M059J (cell line): Measurements from ENCODE around the gene WDR4. TPM values are rescaled to one million over a fixed set of nuclear protein-coding genes. Genes with fewer than 3 reads are reported as not detected.
"Not testable (repeated sequence)": the region's sequence is repeated elsewhere in the genome, so short reads cannot be mapped to it uniquely, and the experiment has no call there.

Experiments
- DNase-seq: peaks from one replicate; pipeline ENCODE4 v3.0.0-alpha.2; 2012; ENCODE audit warnings: low read depth
- total RNA-seq: library from RNA; depleted of rRNA; stranded (reverse); fragments of >200 nt; shearing (Covaris generic); gene quantifications from 2 replicates; pipeline ENCODE4 v1.2.3, GENCODE V29; 2014

WDR4 gene
- total RNA-seq, 1 experiment from 2014 or later, result 21.0 TPM

DNA sequence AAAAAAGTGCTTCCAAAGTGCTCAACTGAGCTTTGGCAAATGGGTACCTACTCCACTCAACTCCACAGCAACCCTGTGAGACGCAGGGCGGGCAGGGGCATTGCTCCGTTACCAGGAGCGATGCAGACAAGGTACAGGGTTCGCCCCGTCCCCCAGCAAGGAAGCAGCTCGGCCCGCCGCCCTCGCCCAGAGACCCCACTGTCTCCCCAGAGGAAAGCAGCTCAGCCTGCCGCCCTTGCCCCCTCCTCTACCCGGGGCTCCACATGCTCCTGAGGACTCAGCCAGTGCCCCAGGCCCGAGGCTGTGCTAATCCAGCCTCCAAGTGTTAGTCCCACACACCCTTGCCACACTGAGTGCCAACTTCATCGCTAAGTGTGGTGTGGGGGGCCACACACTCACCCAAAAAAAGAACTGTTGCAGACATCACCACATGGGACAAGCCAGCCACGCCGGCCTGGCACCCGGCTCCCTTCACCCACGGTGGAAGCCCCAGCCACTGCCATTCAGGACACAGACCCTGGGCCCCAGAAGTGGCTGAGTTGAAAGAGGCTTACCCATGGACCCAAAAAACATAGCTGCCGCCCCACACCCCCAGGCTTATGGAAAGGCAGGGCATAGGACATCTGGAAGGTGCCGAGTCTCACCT, 26.3 kb downstream of the WDR4 start:
- DNase-seq, result no peak

DNA sequence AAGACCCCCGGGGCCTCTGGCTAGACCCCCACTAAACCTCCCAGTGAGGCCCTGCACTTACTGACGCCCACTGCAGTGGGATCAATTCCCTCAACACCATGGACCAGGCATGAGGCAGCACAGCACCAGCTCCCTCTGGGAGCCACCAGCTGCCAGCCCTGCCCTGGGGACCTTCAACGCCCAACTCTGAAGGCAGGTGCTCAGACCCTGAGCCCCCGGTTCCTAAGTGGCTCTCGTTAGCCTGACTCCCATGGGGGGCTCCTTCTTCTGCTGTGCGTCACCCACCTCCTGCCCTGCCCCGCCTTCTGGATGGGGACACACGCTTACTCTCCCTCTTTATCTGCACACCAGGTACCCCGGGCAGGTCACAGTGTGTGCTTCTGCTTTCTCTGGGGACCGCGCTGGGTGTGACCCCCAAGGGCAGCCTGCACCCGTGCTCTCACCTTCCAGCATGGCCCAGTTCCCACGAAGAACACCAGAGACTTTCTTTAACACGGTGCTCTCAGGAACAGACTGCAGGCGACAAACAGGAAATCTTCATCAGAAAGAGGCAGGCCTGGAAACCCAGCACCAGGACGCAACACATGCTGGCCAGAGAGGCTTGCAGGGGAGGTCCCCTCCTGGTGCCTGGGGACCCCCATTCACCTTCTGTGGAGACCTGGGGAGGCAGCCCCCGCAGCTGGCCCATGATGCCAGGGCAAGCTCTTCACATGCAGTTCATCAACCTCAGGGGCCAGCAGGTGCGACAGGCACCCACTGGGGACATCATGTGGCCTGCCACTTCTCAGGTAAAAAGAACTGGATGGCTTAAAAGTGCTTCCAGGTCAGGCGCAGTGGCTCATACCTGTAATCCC, 27.3 kb downstream of the WDR4 start:
- DNase-seq, result no peak

DNA sequence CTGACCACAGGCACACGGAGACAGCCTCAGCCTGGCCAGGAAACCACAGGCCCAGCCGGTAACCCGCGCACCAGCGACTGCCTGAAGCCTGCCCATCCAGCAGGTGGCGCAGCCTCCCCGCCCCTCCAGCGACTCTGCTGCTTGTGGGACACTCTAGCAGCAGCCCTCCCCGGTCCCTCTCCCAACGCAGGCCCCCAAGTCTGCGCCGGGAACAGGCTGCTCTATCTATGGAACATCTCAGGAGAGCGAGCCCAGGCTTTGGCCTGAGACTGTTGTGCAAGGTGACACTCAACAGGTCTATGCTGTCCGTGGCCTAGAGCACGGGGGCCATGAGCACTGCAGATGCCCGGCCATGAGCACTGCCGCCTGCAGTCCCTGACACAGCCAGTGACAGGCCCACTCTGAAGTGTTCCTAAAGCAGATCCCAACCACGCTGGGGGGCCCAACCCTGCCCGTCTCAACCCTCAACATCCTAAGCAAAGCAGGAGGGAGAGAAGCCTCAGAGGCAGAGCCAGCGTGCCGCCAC, 28.4 kb downstream of the WDR4 start:
- DNase-seq, result no peak

DNA sequence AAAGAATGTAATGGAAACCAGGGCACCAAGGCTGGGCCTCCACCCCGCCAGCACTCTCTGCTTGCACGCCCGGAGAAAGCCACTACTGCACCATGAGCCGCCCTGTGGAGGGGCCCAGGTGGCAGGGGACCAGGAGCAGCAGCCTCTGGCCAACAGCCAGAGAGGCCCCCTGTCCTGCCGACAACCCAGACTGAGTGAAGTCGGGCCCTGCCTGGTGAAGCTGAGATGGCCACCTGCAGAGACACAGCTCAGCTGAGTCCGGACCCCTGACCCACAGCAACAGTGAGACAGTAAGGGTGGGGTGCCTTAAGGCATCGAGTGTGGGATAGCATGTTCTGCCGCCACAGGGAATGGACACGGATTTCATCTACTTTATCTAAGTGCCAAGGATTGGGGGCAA, 28.9 kb downstream of the WDR4 start:
- no peak for DNase-seq

DNA sequence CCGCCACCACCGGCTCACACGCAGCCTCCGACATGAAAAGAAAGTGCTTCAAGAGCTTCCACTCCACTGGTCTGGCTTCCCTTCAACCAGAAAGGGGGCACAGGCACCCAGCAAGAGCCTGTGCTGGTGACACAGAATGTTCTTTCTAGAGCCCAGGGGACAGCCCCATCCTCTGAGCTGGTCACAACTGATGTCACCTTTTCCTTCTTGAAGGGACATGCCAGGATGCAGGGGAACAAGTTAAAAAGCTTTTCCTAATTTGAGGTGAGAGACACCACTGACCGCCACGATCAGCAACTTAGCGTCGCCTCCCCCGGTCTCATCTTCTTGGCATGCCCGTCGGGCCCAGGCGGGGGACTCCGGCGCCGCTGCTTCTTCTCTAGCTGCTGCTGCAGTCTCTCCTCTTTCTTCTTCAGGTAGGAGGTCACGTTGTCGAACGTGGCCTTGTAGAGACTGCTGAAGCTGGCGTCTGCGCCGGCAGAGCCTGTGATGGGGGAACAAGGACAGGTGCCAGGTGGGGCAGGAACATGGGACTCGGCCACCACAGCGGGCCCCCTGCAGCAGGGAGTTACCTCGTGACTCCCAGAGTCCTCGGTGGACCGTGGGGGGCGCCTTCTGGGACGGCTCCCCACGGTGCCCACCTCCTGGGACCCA, 29.5 kb downstream of the WDR4 start:
- DNase-seq, result no peak

DNA sequence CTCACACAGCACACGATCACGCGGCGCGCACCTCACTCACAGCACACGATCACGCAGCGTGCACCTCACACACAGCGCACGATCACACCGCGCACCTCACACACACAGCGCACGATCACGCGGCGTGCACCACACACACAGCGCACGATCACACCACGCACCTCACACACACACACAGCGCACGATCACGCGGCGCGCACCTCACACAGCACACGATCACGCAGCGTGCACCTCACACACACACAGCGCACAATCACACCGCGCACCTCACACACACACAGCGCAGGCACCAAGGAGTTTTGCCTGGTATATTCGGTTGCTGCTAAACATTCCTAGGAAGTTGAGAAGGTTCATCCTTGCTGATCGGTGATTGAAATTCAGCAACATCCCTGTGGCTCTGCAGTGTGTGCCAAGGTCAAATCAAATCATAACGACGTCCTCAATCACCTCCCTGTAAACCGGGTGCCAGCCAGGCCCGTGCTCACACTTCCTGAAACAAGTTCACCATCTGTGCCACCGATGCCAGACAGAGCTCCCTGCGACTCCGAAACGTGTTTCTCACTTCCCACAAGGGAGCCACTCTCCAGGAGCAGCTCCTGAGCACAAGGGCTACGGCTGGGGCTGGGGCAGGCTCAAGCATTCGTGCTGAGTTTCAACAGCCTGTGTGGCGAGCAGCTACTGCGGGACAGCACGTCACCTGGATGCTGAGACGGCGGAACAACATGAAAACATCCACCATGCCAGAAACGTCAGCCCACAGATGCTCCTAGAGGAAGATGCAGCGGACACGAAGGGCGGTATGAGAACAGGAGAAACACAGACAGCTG, 30.2 kb downstream of the WDR4 start:
- DNase-seq, result no peak

DNA sequence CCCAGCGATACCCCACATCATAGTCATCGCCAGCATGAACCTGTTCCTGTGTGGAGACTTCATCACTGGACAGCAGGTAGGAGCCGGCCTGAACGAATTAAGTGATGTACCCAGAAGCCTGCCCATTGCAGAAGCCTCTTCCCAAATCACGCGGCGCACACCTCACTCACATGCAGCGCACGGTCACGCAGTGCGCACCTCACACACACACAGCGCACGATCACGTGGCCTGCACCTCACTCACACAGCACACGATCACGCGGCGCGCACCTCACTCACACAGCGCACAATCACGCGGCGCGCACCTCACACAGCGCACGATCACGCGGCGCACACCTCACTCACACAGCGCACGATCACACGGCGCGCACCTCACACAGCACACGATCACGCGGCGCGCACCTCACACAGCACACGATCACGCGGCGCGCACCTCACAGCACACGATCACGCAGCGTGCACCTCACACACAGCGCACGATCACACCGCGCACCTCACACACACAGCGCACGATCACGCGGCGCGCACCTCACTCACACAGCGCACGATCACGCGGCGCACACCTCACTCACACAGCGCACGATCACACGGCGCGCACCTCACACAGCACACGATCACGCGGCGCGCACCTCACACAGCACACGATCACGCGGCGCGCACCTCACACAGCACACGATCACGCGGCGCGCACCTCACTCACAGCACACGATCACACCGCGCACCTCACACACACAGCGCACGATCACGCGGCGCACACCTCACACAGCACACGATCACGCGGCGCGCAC, 31.0 kb downstream of the WDR4 start:
- not testable (repeated sequence) for DNase-seq

DNA sequence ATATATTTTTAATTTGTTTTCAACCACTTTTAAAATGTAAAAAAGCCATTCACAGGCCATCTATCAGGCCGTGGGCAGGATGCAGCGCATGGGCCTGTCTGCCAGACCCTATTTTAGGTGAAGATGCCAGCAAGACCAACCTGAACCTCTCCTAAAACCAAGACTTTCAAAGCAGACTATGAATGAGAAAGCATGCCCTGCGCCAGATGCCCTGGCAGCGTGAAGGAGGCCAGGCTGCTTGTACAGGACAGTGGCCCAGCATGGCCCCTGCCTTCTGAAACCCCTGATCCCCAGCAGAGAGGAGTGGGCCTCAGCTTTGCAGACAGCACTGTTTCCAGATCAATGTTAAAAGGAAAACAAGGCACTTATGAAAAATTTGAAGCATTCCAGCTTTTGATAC, 31.6 kb downstream of the WDR4 start:
- no peak for DNase-seq

DNA sequence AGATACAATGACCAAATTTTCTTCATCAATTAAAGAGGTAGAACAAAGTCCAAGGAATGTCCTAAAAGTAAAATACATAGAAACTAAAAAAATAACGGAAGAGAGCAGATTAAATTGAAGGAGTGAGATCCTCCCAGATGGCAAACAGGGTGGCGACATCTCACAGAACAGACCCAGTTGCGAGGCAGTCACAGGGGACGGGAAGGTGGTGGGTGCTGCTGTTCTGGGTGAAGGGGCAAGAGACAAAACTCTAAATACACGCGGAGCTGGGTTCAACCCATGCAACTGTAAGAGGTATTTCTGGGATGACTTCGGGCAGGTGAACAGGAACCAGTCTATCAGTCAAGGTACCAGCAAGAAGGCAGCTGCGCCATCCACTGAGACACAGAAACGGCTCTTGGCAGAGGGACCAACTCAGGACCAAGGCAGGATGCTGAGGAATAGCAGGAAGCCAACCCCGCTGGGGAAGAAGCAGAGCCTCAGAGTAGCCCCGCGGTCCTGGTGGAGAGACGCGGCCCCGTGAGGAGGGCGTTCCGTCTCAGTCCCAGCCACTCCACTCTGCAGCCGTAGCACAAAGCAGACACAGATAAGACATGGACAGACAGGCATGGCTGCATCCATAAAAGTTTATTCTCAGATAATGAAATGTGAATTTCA, 32.2 kb downstream of the WDR4 start:
- DNase-seq, result no peak

DNA sequence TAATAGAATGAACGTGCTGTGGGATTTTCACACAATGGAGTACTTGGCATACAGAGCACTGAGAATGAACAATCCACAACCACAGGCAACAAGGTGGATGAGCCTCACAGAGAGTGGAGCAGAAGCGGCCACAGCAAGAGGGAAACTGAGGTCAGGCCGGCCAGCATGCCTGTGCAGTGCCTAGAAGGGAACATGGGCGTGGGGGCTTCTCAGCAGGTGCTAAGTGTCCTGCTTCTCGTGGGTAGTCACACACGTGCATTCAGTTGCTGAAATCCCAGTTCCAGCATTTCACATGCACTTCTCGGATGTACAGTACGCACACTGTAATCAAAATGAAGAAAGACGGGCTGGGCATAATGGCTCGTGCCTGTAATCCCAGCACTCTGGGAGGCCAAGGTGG, 33.1 kb downstream of the WDR4 start:
- no peak for DNase-seq

DNA sequence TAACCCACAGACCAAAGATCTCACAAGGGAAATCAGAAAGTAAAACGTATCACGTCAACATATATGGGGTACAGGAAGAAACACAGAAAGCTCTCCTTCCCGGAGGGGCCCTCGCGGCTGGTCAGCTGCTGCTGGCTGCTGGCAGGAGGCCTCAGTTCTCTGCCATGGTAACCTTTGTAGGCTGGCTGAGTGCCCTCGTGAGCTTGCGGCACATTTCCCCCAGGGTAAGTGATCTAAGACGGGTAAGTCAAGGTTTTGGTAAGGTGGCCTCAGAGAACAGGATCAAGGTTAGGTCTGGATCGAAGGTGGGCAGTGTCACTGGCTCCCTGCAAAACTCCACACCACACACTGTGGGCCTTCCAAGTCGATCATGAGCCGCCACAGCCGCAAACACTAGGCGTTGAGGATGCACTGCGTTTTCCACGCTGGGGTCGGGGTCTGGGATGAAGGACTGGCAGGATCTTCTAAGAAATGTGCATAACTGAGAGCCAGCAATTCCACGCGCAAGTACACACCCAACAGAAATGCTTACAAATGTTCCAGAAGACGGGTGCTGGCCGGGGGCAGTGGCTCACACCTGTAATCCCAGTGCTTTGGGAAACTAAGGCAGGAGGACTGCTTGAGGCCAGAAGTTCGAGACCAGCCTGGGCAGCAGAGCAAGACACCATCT, 33.9 kb downstream of the WDR4 start:
- DNase-seq, result no peak

DNA sequence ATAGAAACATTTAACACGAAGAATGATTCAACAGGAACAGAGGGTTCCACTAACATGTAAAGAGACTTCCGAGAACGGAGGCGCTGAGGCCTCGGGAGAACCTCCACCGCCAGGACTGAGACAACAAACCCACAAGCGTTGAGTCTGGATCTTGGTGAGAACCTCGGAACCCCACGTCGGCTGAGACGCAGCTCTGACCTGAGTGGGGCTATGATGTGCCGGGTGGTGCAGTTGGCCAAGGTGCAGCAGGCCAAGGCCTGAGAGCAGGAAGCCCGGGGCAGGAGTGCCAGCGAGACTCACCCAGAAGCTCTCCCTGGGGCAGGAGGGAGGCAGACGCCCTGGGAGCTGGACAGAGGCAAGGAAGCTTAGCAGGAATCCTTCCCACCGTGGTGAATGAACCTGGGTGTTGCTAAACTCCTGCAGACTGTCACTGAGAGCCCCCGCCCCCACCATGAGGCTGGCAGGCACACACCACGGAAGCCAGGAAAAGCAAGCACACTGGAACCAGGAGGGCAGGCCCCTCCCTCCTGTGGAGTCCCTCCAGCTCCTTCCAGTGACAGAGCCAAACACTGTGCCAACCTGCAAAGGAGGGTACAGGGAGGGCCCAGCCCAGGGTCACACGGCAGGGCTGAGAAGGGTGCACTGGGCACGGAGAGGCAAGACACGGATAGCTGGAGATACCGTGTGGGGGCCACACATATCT, 34.8 kb downstream of the WDR4 start:
- no peak for DNase-seq

DNA sequence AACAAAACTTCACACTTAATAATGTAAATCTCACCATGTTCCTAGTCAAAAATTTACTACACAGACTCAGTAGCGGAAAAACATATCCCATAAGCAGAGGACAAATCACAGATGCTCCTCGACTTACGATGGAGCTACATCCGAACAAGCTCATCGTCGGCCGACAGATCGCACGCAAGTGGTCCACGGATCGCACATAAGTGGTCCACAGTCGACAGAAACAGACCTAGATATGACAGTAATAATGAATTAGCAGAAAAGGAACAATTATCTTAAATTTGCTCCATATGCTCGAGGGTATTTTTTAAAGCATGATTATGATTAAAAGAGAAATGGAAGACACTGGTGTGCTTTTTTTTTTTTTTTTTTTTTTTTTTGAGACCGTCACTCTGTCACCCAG, 36.3 kb downstream of the WDR4 start:
- no peak for DNase-seq

DNA sequence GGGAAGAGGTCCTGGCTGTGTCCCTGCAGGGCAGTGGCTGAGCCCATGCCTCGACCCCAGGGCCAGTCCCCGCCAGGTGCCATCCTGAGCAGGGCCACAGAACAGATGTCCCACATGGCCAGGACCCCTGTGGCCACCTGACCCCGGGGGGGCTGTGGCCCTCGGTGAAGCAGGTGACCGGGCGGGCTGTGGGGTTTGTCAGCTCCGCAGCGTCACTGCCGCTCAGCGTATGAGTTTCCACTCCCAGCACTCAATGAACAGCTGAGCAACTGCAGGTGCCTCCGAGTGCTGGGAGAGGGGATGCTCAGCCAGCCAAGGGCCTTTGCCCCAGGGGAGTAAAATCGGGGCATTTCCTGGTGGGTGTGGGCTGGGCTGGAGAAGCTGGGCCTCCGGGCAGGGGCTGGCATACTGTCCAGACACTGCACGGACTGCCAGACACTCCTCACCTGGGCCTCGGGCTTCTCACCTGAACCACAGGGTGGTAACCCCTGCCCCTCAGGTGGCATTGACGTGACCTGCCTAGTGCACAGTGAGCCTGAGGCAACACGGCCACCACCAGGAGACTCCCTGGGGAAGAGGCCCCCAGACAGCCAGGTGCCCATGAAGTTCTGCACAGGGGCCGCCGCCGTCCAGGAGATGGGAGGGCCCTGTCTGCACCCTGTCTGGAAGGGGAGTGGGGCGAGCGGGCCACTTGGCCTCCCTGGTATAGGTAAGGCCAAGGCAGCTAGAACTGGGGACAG, 37.3 kb downstream of the WDR4 start:
- DNase-seq, result not testable (repeated sequence)

DNA sequence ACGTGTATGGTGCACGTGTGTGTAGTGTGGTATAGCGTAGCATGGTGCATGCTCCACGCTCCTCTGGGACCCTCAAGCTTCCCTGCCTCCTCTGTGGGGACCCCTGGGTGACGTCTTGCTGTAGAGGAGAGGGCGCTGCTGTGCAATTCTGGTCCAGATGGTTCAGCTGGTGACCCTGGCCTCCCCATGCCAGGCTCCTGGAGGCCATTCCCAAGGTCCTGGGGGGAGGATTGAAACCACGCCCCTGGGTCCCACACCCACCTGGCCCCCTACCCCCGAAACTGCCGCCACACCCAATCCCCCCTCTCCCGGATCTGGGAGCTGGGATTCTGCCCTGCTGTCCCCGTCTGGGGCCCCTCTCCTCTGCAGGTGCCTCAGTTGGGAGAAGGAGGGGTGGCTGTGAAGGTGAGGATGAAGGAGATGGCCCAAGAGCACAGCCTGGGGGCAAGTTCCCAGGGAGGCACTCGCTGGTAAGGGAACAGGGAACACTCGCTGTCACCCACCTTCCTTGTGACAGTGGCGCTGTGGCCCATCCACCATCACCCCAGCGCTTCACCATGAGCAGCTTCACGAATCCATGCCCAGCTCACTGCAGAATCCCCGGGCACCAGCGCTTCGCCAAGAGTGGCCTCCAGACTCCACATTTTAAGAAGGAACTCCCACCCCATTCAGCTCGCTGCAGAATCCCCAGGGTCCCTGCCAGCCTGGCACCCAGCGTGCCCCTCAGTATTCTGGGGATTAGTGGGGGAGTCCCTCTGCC, 38.0 kb downstream of the WDR4 start:
- DNase-seq, result no peak

DNA sequence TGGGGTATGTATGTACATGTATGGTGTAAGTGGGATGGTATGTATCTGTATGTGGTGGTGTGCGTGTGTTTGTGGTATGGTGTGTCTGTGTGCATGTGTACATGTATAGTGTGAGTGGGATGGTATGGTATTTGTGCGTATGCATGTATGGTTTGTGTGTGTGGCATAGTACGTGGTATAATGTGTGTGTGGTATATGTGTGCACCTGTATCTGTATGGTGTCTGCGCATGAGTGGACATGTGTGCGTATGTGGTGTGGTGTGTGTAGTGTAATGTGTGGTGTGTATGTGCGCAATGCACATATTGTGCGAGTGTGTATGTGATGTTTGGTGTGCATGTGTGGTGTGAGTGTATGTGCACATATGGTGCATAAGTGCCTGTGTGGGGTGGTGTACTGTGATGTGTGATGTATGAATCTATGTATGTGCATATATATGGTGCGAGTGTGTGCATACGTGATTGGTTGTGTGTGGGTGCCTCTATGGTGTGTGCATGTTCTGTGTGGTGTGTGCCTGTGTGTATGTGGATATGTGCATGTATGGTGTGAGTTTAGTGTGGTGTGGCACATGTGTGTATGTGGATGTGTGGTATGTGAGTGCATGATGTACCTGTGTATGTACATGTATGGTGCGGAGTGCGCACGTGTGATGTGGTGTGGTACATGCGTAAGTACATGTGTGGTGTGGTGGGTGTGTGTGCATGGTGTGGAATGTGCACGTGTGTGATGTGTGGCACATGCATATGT, 38.8 kb downstream of the WDR4 start:
- DNase-seq, result no peak
